WI38 (cell line): Measurements from ENCODE around the gene TWIST2.

Experiments used
- H3K4me3 ChIP-seq: 2 replicates; pipeline ENCODE4 v1.5.1; 2011; ENCODE audit warnings: low read depth, mild to moderate bottlenecking, control low read depth, low read length
- CTCF ChIP-seq: IDR thresholded peaks from 2 replicates; pipeline ENCODE4 v1.5.1; 2012; ENCODE audit warnings: low read depth, mild to moderate bottlenecking, control low read depth, low read length

Gene TWIST2

GRCh38 chr2:238954841-238955591 is 107.1 kb downstream of the TWIST2 start:
- no peak overlapping the region for H3K4me3 ChIP-seq
- no peak for TF ChIP-seq CTCF

GRCh38 chr2:238955648-238956531 is 108.0 kb downstream of the TWIST2 start:
- no peak for TF ChIP-seq CTCF
- no peak overlapping the region for H3K4me3 ChIP-seq

- TF ChIP-seq CTCF: no peak
- no peak overlapping the region for H3K4me3 ChIP-seq
Measured at GRCh38 chr2:238956676-238957075, 108.8 kb downstream of the TWIST2 start.
